8988T (cell line): Measurements from ENCODE around the gene MAN1A2.

ENCODE experiments used
- DNase-seq: peaks from one replicate; pipeline ENCODE4 v3.0.0; 2011

The MAN1A2 gene

DNA sequence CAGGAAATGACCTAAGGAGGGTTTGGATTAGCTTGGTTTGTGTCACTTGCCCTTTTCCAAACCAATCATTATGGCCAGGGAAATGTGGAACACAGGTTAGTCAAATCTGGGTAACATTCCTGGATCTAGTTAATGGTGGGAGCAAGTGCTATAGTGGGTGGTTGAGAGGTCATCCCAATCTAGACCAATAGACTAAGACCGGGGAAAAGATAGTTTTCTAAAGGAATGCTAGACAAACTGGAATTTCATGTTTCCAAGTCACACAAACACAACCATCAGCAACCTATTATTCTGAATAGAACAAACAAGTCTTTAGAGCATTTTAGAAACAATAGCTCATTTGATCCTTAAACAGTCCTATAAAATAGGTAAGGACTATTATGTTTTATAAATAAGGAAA is 4.3 kb upstream of the MAN1A2 start:
- DNase-seq = no peak

DNA sequence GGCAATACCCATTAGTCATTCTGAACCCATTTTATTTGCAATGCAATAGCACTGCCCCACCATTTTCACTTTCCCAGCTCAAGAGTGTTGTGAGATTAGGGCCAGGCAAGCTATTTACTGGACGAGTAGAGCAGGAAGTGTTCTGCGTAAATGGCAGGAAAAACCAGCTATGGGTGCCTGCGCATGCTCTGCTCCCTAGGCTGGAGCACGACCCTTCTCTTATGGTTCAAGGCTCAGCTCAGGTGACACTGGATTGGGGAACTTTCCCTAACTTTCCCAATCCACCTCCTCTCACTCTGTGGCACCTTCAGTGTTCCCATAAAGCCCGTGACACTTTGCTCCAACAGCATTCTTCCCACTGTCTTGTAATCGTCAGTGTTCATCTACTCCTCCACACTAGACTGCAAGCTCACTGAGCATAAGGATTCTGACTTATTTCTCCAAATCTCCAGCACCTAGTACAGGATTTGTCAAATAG is 3.6 kb upstream of the MAN1A2 start:
- DNase-seq = no peak

GRCh38 chr1:117364240-117364639 is 3.0 kb upstream of the MAN1A2 start:
- no peak for DNase-seq

- DNase-seq = no peak
These were observed 1.7 kb upstream of the MAN1A2 start for GRCh38 chr1:117365350-117366176.

GRCh38 chr1:117366177-117367045 is 838 bp upstream of the MAN1A2 start:
- DNase-seq = peak; percentile 60

DNA sequence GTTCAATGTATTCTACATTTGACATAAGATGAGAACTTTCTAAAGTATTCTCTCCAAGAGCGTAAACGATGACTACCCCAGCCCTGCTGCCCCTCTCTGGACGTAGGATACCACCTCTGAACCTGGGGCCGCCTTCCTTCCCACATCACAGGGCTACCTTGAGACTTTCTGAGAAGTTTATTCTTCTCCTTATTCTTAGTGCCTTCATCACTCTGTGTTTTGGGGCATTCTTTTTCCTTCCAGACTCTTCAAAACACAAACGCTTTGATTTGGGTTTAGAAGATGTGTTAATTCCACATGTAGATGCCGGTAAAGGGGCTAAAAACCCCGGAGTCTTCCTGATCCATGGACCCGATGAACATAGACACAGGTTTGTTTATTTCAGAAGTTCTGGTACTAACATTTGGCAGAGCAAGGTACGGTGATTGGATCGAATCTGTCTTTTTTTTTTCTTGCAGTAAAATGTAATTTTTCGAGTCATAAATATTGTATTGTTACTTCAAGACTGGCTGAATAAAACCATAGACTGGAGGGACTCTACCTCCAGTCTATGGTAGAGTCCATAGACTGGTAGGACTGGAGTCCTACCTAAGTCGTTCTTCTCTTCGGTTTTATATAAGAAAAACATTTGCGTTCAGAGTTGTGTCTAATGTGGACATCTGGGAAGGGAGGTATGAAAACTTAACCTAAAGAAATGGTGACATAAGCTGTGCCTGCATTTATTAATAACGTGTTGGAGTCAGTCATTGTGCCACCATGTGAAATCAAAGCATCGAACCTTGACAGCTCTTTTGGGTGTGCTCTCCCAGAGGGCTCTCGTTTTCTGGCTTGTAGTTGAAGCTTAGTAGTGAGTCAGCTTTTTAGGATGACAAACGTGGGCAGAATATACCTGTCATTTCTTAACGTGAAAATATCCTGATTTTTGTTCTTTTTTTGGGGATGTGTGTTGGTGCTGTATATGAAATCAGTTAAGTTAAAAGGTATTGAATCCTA is 1.2 kb downstream of the MAN1A2 start:
- no peak for DNase-seq

DNA sequence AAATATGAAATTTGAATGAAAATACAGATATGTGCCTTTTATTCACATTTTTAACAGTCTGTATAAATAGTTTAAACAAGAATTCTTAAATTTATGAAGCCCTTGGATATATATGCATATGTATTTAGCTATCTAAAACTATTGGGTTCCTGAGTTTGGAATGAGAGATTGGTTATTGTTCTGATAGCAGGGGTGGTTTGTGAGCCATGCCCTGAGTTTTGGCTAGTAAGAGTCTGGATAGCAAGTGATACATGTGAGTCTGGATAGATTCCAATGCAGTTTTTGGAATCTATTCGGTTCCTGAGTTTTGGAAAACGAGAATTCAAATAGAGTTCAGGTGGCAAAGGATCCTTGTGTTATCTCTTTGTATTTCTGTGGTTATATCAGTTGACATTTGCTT is 2.8 kb downstream of the MAN1A2 start:
- no peak for DNase-seq

DNA sequence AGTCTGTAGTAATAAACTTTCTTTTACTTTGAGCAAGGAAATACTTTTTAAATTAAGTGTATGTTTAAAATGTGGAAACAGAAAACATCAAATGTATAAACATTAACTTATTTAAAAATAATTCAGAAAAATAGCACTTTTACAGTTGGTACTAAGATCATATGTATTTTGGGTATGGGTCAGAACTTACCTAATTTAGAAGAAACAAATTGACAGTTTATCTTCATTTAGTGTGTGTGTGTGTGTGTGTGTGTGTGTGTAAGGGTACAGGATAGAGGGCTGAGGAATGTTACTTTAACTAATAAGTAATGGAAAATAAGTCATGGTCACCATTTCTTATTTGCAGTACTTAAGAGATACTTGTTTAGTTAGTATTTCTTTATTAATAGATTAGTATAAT is 3.3 kb downstream of the MAN1A2 start:
- no peak for DNase-seq

- no peak for DNase-seq
These were observed 4.3 kb downstream of the MAN1A2 start for GRCh38 chr1:117371441-117372151.

DNA sequence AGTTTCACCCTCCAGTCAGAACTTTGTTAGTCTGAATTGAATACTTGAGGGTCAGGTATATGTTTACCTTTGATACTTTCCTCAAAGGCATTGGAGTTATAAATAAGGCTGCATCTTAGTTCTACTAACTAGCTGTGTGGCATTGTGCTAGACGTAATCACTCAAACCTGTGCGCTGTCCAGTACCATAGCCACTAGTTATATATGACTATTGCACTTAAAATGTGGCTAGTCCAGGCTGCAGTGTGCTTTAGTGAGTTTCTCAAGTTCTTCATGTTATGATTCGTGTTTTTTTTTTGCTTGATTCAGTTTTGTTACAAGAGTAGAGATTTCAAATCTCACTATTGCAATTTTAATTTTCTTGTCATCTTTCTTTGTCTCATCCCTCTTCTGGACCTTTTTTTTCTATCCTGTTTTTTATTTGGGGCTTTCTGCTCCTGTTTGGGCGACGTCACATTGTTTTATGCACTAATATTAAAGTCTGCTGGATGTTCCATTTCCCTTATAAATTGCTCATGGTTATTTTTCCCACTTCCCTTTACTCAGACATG is 5.7 kb downstream of the MAN1A2 start:
- DNase-seq = no peak

- DNase-seq = no peak
These were observed 6.7 kb downstream of the MAN1A2 start for GRCh38 chr1:117373932-117374331.

- no peak for DNase-seq
These were observed 8.1 kb downstream of the MAN1A2 start for GRCh38 chr1:117375327-117375726.

DNA sequence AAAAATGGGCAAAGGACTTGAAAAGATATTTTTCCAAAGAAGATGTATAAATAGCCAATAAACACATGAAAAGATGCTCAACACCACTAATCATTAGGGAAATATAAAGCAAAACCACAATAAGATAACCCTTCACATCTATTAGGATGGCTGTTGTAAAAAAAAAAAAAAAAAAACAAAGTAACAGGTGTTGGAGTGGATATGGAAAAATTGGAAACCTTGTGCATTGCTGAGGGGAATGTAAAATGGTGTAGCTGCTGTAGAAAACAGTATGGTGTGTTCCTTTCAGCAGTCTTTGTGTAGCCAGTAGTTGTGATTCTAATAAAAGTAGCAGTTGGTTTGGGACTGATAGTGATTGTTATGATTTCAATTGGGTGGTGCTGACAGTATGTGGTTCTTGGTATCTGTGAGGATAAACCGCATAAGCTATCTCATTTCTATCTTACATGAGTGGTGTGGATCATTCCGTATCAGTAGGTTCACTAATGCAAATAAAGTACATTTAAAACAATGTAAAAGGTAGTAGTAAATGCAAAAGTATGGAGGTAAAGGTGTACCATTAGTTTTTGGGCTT is 19.9 kb downstream of the MAN1A2 start:
- no peak for DNase-seq

GRCh38 chr1:117388328-117388727 is 21.1 kb downstream of the MAN1A2 start:
- no peak for DNase-seq

DNA sequence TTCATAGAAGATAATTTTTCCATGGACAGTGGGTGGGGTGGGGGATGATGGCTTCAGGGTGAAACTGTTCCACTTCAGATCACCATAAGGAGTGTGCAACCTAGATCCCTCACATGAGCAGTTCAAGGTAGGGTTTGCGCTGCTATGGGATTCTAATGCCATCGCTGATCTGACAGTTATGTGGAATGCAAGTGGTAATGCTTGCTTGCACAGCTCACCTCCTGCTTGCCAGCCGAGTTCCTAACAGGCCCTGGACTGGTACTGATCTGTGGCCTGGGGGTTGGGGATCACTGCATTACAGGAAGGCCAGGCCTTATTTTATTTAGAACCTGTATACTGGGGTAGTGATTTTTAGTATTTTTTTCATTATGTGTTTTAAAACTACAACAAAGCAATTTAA is 22.0 kb downstream of the MAN1A2 start:
- no peak for DNase-seq

- no peak for DNase-seq
These were observed 22.5 kb downstream of the MAN1A2 start for GRCh38 chr1:117389779-117390178.

GRCh38 chr1:117392771-117393170 is 25.5 kb downstream of the MAN1A2 start:
- DNase-seq = no peak

GRCh38 chr1:117396074-117396473 is 28.8 kb downstream of the MAN1A2 start:
- DNase-seq = no peak

- no peak for DNase-seq
These were observed 29.4 kb downstream of the MAN1A2 start for GRCh38 chr1:117396636-117397035.

DNA sequence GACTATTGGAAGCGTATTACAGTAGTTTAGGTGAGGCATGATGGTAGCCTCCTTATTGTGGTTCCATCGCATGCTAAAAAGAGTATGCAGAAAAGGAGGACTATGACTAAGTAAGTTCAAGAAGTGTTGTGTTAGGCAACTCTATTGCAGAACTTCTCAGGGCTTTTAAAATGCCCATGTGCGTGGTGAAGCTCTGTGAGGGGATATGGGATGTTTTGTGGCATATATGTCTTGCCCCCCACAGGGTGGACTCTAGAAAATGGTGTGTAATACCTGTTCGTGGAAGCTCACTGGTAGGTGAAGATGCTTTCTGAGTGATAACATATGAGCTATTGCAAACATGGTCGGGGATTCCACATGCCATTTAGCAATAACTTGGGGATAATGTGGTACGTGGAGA is 31.7 kb downstream of the MAN1A2 start:
- no peak for DNase-seq

GRCh38 chr1:117401761-117402160 is 34.5 kb downstream of the MAN1A2 start:
- no peak for DNase-seq
